Measurements from ENCODE around the gene TRAK1.

- TF ChIP-seq POLR2A (IDR thresholded peaks at IDR 0.05) (no peak), CTCF (IDR thresholded peaks at IDR 0.05) (no peak)
These were observed 171.4 kb downstream of the TRAK1 start for GRCh38 chr3:42262525-42262924.

All from breast epithelium (tissue), 3 donors.